ENCODE results near the gene TIMM21.

GRCh38 chr18:74110149-74110548 is 38.2 kb upstream of the TIMM21 start:
- TF ChIP-seq POLR2A (IDR thresholded peaks at IDR 0.05), result no peak
- TF ChIP-seq, protein P1, sequence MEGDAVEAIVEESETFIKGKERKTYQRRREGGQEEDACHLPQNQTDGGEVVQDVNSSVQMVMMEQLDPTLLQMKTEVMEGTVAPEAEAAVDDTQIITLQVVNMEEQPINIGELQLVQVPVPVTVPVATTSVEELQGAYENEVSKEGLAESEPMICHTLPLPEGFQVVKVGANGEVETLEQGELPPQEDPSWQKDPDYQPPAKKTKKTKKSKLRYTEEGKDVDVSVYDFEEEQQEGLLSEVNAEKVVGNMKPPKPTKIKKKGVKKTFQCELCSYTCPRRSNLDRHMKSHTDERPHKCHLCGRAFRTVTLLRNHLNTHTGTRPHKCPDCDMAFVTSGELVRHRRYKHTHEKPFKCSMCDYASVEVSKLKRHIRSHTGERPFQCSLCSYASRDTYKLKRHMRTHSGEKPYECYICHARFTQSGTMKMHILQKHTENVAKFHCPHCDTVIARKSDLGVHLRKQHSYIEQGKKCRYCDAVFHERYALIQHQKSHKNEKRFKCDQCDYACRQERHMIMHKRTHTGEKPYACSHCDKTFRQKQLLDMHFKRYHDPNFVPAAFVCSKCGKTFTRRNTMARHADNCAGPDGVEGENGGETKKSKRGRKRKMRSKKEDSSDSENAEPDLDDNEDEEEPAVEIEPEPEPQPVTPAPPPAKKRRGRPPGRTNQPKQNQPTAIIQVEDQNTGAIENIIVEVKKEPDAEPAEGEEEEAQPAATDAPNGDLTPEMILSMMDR (IDR thresholded peaks at IDR 0.05), result no peak

Measured in body of pancreas (tissue), 4 donors.